ENCODE data around the gene AKAP6. TPM values are rescaled to one million over a fixed set of nuclear protein-coding genes. Genes with fewer than 3 reads are reported as not detected.

AKAP6 gene
- total RNA-seq, 2 experiments from 2014 or later: 2.0 to 2.4 TPM

DNA sequence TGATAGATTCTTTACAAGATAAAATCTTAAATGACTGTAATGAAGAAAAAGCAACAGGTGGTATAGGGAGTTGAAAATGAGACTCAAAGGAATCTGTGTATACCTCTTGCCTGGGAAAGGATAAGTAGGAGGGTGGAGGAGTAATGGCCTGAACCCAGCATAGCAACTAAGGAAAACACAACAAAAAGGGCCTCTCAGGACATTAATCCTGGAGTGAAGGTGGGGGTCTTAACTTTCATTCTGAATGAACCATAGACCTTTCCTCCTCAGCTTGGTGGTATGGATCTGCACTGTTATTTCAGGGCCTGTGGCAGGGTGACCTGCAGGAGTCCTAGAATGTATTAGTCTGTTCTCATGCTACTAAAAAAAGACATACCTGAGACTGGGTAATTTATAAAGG lies 185.6 kb downstream of the AKAP6 start:
- Mint-ChIP-seq H3K9me3 (peaks cover 11% of the 10 kb centered on the region), H3K4me1 (ENCODE audit: low read depth) (no peaks in the 10 kb centered on the region), H3K4me3 (no peak overlapping the region), H3K27me3 (ENCODE audit: low read depth) (peaks cover 2% of the 10 kb centered on the region), H3K27ac (no peak overlapping the region), H3K36me3 (ENCODE audit: low read depth) (no peaks in the 10 kb centered on the region)
- DNase-seq: no peak
- intact Hi-C loops (cut with micrococcal nuclease): no loop called here
- CTCF ChIA-PET: interaction anchor here (1.2 kb wide), 1 partner anchor 77 kb away, joined by 3 read pairs; no protein-coding TSS in a partner anchor

DNA sequence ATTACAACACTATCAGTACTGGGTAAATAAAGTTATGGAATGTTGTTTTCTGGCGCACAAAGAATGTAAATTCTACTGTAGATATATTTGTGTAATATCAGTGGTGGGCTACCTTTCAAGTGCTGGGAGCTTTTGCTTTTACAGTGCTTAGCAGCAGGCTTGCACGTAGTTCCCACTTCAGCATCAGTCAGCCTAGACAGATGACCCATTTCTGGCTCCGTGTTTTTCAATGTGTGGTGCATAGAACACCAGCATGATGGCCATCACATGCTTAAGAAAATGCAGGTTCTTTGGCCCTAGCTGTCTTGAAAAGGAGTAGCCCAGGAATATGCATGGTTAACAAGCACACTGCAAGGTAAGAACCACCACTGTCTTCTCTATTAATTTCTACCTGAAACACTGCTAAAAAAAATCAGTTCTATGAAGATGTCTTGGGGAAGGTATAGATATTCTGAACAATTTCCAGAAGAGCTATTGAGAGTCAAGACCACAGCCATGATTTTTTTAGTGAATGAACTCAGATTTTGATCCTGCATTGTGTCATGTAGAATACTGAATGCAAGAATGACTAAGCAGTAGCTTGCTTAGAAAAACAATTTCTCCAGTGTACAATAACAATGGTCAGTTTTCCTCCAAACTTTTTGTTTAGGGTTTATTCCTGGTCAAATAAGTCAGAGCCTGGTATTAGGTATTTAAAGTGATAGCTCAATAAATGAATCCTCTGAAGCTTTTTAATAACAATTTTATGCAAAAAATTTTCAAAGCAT lies 195.7 kb downstream of the AKAP6 start:
- H3K36me3 Mint-ChIP-seq (ENCODE audit: low read depth): no peaks in the 10 kb centered on the region
- CTCF ChIA-PET: interaction anchor here (0.9 kb wide), 1 partner anchor 51 kb away, joined by 3 read pairs; no protein-coding TSS in a partner anchor
- H3K27ac Mint-ChIP-seq: no peak overlapping the region
- no peaks in the 10 kb centered on the region for H3K27me3 Mint-ChIP-seq (ENCODE audit: low read depth)
- intact Hi-C loops (cut with micrococcal nuclease): loop anchor here (10.0 kb wide), 1 partner anchor 230 kb away; no protein-coding TSS in a partner anchor
- DNase-seq: no peak
- no peaks in the 10 kb centered on the region for H3K4me1 Mint-ChIP-seq (ENCODE audit: low read depth)
- H3K4me3 Mint-ChIP-seq: no peak overlapping the region
- peaks cover 4% of the 10 kb centered on the region for H3K9me3 Mint-ChIP-seq

DNA sequence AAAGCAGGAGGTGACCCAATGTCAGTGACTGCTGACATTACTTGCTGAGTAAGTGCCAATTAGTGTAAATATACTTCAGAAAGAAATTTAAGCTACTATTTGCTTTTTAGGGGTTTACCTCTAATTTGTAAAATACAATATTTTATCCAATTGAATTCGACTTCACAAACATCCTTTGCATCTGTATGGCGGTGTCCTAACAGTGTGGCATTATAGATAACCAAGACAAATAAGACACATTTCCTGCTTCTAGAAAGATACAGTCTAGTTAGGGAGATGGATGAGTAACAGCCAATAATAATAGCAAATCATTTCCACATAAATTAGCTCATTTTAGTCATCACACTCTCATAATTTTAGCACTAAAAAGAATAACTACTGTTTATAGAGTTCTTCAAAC lies 196.5 kb downstream of the AKAP6 start:
- H3K27ac Mint-ChIP-seq: no peak overlapping the region

DNA sequence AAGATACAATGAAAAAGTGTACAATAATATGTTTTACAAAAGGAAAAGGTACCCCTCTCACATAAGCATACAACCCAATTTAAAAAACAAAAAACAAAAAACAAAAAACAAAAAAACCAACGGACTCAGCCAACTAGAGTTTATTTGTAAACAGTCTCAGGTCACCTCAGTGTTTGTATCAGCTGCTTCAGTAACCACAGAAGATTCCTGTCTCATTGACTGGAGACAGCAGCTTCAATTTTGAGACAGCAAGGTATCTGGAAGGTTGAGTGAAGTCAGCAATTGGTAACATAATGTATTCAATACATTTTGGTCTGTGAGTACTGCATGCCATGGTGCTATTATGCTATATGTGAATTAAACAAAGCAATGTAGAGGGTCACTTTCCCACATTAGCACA lies 201.7 kb downstream of the AKAP6 start:
- Mint-ChIP-seq H3K36me3 (ENCODE audit: low read depth) (no peaks in the 10 kb centered on the region), H3K9me3 (no peaks in the 10 kb centered on the region), H3K4me1 (ENCODE audit: low read depth) (no peaks in the 10 kb centered on the region), H3K27ac (no peak overlapping the region), H3K4me3 (no peak overlapping the region), H3K27me3 (ENCODE audit: low read depth) (no peaks in the 10 kb centered on the region)
- intact Hi-C loops (cut with micrococcal nuclease): no loop called here
- no peak for DNase-seq
- CTCF ChIA-PET: no interaction called here

More for the DNA sequence above, 196.5 kb downstream of the AKAP6 start:
- peaks cover 2% of the 10 kb centered on the region for H3K9me3 Mint-ChIP-seq
- H3K4me3 Mint-ChIP-seq: no peak overlapping the region
- CTCF ChIA-PET: interaction anchor here (0.9 kb wide), 1 partner anchor 50 kb away, joined by 3 read pairs; no protein-coding TSS in a partner anchor
- intact Hi-C loops (cut with micrococcal nuclease): loop anchor here (10.0 kb wide), 1 partner anchor 231 kb away; no protein-coding TSS in a partner anchor
- no peaks in the 10 kb centered on the region for H3K27me3 Mint-ChIP-seq (ENCODE audit: low read depth)
- DNase-seq: no peak
- H3K4me1 Mint-ChIP-seq (ENCODE audit: low read depth): no peaks in the 10 kb centered on the region
- H3K36me3 Mint-ChIP-seq (ENCODE audit: low read depth): no peaks in the 10 kb centered on the region

DNA sequence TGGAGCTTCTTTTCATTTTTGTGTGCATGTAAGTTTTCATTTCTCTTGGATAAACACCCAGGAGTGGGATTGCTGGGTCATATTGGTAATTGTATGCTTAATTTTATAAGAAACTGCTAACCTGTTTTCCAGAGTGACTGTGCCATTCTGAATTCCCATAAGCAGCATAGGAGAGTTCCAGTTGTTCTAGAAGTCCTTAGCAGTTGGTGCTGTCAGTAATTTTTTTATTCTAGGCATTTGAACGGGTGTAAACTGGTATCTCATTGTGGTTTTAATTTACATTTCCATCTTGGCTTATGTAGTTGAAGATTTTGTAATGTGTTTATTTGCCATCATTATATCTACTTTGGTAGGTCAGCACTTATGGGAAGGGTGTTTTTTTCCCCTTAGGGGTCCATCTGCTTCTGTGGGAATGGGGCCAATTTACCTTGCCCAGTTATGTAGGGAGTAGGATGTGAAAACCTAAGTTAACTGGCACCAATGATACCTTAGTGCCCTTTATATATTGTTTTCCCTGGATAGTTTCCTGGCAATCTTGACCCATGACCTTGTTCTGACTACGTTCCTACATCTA lies 202.9 kb downstream of the AKAP6 start:
- Mint-ChIP-seq H3K4me3 (no peak overlapping the region), H3K27ac (no peak overlapping the region), H3K9me3 (no peaks in the 10 kb centered on the region), H3K36me3 (ENCODE audit: low read depth) (no peaks in the 10 kb centered on the region), H3K27me3 (ENCODE audit: low read depth) (no peaks in the 10 kb centered on the region), H3K4me1 (ENCODE audit: low read depth) (no peaks in the 10 kb centered on the region)
- CTCF ChIA-PET: no interaction called here
- no peak for DNase-seq
- intact Hi-C loops (cut with micrococcal nuclease): no loop called here

DNA sequence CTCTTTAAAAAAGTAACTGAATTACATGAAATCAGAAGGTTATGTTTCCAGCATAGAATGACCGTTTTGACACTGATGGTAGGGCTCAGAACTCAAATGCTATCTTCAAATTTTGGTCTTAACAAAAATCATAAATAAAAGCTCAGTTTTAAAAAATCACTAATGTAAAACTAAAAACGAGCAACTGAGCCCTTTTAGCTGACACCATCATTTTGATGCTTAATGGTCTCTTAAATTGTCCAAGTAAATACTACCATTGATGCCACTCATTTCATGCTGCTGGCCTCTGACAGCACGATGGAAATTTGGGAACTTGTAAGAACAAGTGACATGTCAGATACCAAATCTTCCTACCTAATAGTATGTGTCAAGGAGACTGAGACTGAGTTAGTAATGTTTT lies 205.0 kb downstream of the AKAP6 start:
- no peaks in the 10 kb centered on the region for H3K4me1 Mint-ChIP-seq (ENCODE audit: low read depth)
- no peaks in the 10 kb centered on the region for H3K36me3 Mint-ChIP-seq (ENCODE audit: low read depth)
- CTCF ChIA-PET: interaction anchor here (0.6 kb wide), 1 partner anchor 41 kb away, joined by 3 read pairs; no protein-coding TSS in a partner anchor
- DNase-seq: no peak
- no peaks in the 10 kb centered on the region for H3K27me3 Mint-ChIP-seq (ENCODE audit: low read depth)
- H3K9me3 Mint-ChIP-seq: no peaks in the 10 kb centered on the region
- no peak overlapping the region for H3K27ac Mint-ChIP-seq
- H3K4me3 Mint-ChIP-seq: no peak overlapping the region
- intact Hi-C loops (cut with micrococcal nuclease): no loop called here

DNA sequence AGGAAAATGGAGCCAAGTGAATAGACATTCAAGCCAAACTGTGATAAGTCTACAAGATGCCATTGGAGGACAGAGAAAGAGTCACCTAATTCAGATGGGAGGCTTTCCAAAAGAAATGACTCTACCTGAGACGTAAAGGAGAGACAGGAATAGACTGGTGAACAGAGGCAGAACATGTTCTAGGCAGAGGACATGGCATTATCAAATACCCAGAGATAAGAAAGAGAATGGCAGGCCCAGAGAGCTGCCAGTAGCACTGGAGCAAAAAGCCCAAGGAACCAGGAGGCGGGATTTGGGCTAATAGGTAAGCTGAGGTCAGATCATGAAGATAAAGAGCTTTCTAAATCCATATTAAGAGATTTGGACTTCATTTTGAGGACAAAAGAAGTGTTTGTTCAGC lies 207.1 kb downstream of the AKAP6 start:
- no peak overlapping the region for H3K4me3 Mint-ChIP-seq
- no peaks in the 10 kb centered on the region for H3K4me1 Mint-ChIP-seq (ENCODE audit: low read depth)
- no peaks in the 10 kb centered on the region for H3K36me3 Mint-ChIP-seq (ENCODE audit: low read depth)
- intact Hi-C loops (cut with micrococcal nuclease): no loop called here
- no peaks in the 10 kb centered on the region for H3K9me3 Mint-ChIP-seq
- CTCF ChIA-PET: interaction anchor here (0.7 kb wide), 1 partner anchor 24 kb away, joined by 3 read pairs; no protein-coding TSS in a partner anchor
- no peak overlapping the region for H3K27ac Mint-ChIP-seq
- H3K27me3 Mint-ChIP-seq (ENCODE audit: low read depth): no peaks in the 10 kb centered on the region
- DNase-seq: no peak

DNA sequence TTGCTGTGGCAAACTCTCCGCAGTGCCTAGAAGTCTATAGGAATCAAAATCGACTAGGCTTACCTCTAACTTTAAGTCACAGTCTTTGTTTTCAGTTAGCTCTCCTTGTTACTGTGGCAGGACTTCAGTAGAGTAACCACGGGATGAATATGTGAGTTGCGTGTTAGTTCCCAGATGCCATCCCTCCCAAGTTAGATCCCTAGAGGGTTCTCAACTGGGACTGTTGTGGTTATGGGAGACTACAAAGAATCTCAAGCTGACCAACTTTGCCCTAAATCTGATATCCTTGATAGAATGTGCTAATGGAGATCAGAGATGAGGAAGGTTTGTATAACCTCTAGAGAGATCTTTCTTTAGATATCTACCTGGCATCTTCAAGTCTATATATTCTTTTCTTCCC lies 208.1 kb downstream of the AKAP6 start:
- DNase-seq: no peak
- Mint-ChIP-seq H3K9me3 (no peaks in the 10 kb centered on the region), H3K4me3 (no peak overlapping the region), H3K4me1 (ENCODE audit: low read depth) (no peaks in the 10 kb centered on the region), H3K27ac (no peak overlapping the region), H3K27me3 (ENCODE audit: low read depth) (no peaks in the 10 kb centered on the region), H3K36me3 (ENCODE audit: low read depth) (no peaks in the 10 kb centered on the region)
- CTCF ChIA-PET: no interaction called here
- intact Hi-C loops (cut with micrococcal nuclease): no loop called here

DNA sequence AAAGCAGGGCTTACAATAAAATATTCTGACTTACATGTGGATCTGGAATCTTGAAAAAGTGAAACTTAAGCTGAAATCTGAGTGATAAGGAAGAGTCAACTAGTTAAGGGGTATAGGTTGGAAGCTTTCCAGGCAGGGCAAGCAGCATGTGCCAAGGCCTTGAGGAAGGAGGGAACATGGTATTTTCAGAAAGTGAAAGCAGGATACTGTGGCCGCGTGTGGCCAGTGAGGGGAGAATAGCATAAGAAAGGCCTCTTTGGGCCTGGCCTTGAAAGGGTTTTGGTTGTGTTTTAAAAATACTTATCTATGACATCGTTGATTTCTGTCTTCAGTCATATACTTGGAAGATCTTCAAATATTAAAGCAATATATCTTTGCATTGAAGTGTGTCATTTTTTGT lies 213.4 kb downstream of the AKAP6 start:
- CTCF ChIA-PET: no interaction called here
- H3K4me1 Mint-ChIP-seq (ENCODE audit: low read depth): no peaks in the 10 kb centered on the region
- no peaks in the 10 kb centered on the region for H3K36me3 Mint-ChIP-seq (ENCODE audit: low read depth)
- no peaks in the 10 kb centered on the region for H3K27me3 Mint-ChIP-seq (ENCODE audit: low read depth)
- no peak for DNase-seq
- no peaks in the 10 kb centered on the region for H3K9me3 Mint-ChIP-seq
- H3K27ac Mint-ChIP-seq: no peak overlapping the region
- intact Hi-C loops (cut with micrococcal nuclease): no loop called here
- no peak overlapping the region for H3K4me3 Mint-ChIP-seq

DNA sequence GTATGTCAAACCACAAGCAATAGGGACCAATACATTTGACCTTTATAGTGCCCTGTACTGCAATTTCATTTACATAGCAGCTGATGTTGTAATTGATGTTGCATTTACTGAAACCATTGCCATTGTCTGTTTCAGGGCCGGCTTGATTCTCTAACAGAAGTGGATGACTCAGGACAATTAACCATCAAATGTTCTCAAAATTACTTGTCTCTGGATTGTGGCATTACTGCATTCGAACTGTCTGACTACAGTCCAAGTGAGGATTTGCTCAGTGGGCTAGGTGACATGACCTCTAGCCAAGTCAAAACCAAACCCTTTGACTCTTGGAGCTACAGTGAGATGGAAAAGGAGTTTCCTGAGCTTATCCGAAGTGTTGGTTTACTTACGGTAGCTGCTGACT lies 216.0 kb downstream of the AKAP6 start:
- CTCF ChIA-PET: no interaction called here

DNA sequence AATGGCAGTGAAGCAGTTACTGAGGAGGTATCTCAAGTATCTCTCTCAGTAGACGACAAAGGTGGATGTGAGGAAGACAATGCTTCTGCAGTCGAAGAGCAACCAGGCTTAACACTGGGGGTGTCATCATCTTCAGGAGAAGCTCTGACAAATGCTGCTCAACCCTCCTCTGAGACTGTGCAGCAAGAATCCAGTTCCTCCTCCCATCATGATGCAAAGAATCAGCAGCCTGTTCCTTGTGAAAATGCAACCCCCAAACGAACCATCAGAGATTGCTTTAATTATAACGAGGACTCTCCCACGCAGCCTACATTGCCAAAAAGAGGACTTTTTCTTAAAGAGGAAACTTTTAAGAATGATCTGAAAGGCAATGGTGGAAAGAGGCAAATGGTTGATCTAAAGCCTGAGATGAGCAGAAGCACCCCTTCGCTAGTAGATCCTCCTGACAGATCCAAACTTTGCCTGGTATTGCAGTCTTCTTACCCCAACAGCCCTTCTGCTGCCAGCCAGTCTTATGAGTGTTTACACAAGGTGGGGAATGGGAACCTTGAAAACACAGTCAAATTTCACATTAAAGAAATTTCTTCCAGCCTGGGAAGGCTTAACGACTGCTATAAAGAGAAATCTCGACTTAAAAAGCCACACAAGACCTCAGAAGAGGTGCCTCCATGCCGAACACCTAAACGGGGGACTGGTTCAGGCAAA lies 216.6 kb downstream of the AKAP6 start:
- Mint-ChIP-seq H3K4me1 (ENCODE audit: low read depth) (no peaks in the 10 kb centered on the region), H3K36me3 (ENCODE audit: low read depth) (no peaks in the 10 kb centered on the region), H3K27me3 (ENCODE audit: low read depth) (no peaks in the 10 kb centered on the region), H3K27ac (no peak overlapping the region), H3K9me3 (no peaks in the 10 kb centered on the region), H3K4me3 (no peak overlapping the region)
- CTCF ChIA-PET: interaction anchor here (0.6 to 2.1 kb wide), 2 partner anchors 14 to 482 kb away, joined by 3 to 8 read pairs; no protein-coding TSS in a partner anchor
- DNase-seq: no peak
- intact Hi-C loops (cut with micrococcal nuclease): no loop called here

More for the DNA sequence above, 216.0 kb downstream of the AKAP6 start:
- no peak overlapping the region for H3K4me3 Mint-ChIP-seq
- H3K9me3 Mint-ChIP-seq: no peaks in the 10 kb centered on the region
- DNase-seq: no peak
- no peak overlapping the region for H3K27ac Mint-ChIP-seq
- H3K36me3 Mint-ChIP-seq (ENCODE audit: low read depth): no peaks in the 10 kb centered on the region
- intact Hi-C loops (cut with micrococcal nuclease): no loop called here
- H3K4me1 Mint-ChIP-seq (ENCODE audit: low read depth): no peaks in the 10 kb centered on the region
- no peaks in the 10 kb centered on the region for H3K27me3 Mint-ChIP-seq (ENCODE audit: low read depth)

DNA sequence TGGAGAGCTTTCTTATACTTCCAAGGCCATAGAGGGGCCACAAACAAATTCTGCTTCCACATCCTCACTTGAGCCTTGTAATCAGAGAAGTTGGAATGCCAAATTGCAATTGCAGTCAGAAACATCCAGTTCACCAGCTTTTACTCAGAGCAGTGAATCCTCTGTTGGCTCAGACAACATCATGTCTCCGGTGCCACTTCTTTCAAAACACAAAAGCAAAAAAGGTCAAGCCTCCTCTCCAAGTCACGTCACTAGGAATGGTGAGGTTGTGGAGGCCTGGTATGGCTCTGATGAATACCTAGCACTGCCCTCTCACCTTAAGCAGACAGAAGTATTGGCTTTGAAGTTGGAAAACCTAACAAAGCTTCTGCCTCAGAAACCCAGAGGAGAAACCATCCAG lies 217.1 kb downstream of the AKAP6 start:
- Mint-ChIP-seq H3K27ac (no peak overlapping the region), H3K9me3 (no peaks in the 10 kb centered on the region), H3K27me3 (ENCODE audit: low read depth) (no peaks in the 10 kb centered on the region), H3K36me3 (ENCODE audit: low read depth) (no peaks in the 10 kb centered on the region), H3K4me1 (ENCODE audit: low read depth) (no peaks in the 10 kb centered on the region), H3K4me3 (no peak overlapping the region)
- intact Hi-C loops (cut with micrococcal nuclease): no loop called here
- DNase-seq: no peak
- CTCF ChIA-PET: interaction anchor here (0.6 to 2.1 kb wide), 2 partner anchors 13 to 482 kb away, joined by 3 to 8 read pairs; no protein-coding TSS in a partner anchor
